GM19193 (cell line): Measurements from ENCODE around the gene ARHGAP1.

ENCODE experiments used
- POLR2A ChIP-seq: IDR thresholded peaks from 4 replicates; pipeline ENCODE4 v1.6.1; 2011; ENCODE audit not compliant: insufficient read depth, insufficient read length; ENCODE audit errors: extremely low read depth

Gene ARHGAP1

DNA sequence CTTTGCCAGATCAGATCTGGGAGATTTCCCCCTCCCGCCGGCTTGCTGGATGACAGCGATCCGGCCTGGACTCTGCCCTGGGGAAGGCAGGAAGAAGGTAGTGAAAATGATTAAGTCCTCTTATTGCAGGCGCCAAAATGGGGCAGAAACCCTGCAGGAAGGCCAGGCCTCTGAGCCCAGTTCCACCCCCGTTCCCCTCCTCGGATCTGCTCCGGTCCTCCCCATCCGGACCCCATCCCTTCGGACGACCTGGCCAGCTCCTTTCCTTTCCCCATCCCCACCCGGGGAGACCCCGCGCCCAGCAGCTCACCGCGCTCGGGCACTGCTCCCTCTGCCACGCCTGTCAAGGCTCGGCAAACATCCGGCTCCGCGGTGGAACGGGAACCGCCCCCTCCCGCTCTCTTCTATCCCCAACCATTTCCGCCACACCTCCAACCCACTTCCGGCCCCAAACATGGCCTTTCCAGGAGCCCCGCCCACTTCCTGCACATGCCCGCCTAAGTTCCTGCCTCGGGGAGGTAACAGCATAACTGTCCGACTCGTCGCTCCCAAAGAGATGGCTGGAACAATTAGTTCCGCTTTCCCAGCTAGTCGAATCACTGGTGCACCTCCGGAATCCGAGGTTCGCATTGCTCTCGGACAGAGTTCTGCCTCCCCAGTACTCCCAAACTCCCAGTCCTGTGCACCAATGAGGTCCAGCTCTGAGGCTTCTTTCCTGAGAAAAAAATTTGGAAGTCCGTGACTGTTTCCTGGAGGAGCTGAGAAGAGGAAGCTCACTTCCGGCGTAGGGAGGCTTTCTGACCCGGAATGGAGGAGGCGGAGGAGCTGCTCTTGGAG lies at the start of gene ARHGAP1, which contains the start of gene ZNF408:
ARHGAP1 (minus strand) TSS at position 379 of the 837 bp plus-strand sequence. CDS start 4,512 bp downstream, outside the sequence.
ZNF408 (plus strand) TSS at position 791 of the 837 bp plus-strand sequence; CDS start at position 808, 17 bp downstream.
- TF ChIP-seq POLR2A = peak; percentile 85

- TF ChIP-seq POLR2A = no peak
These were observed 46.7 kb upstream of the ARHGAP1 start for GRCh38 chr11:46747150-46747549.

DNA sequence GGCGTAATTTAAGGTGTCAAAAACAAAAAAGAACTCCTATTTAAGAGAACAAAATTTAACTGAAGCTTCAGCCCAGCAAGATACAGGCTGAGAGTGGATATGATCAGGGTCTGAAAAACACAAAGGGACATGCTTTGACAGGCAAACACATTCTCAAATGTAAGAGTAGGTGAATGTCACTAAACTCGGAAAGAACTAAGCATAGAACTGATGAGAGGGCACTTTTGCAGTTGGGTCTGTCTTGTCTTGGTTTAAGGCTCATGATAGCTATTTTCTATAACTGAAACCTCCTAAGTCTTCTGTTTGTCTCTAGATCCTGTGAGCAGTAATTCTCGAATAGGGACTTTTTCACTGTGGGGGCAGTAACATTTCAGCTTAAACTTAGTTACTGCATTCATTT lies 45.6 kb upstream of the ARHGAP1 start:
- TF ChIP-seq POLR2A = no peak

DNA sequence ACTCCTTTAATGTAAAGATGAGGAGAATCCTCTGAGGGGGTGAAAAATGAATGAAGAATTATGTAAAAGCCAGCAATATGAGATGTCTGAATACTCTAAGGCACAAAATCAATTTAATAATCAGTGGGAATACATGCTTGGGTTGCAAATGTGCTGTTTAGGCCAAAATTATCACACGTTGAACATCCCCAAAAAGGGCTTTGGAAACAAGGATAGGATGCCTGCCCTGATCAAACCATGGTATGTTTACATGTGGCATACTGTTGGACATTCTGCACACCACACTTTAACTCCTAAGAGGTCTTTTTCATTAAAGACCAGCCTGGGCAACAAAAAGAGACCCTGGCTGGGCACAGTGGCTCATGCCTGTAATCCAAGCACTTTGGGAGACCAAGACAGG lies 44.9 kb upstream of the ARHGAP1 start:
- no peak for TF ChIP-seq POLR2A

DNA sequence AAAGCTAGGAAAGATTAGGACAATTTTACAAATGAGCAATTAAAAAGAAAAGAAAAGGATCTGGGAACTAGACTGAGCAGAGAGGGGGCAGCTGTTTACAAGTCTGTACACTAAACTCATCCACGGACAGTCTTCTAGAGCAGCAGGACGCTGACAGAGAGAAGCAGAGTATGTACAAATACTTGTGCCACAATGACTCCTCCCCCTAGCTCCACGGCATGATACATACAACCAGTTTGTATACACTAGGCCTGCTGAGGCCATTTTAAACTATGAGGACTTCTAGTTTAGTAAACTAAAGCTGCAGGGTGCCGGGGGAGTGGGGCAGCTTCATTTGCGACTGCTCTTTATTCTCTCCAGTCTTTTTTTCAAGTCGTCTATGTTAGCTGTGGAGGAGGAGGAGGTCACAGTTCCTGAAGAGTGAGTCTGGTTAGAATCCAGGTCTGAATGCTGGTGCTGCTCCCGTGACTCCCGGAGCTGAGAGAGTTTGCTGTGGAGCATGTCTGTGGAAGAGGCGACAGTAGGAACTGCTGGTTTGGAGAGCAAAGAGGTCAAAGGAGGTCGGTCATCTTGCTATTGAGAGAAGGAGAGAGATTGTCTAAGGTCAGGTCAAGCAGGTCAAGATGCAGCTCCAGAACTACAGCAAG lies 43.4 kb upstream of the ARHGAP1 start:
- no peak for TF ChIP-seq POLR2A

DNA sequence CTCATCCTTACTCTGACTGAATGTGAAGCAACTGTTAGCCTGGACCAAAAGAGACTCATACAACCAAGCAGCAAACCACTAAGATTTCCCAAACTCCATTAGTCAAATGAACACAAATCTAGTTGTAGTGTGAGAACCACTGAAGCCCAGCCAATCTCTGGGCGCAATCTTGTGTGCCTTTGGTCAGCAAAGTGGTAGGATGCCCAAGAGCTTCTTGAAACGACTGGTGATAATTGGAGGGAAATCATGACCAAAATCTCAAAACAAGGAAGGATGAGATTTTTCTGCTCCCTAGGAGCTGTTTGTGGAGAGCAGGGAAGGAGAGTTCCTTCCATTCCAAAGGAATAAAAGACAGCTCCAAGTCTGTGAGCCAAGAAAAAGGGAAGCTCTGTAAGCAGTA lies 42.6 kb upstream of the ARHGAP1 start:
- TF ChIP-seq POLR2A = no peak

GRCh38 chr11:46741600-46742484 lies 41.4 kb upstream of the ARHGAP1 start:
- no peak for TF ChIP-seq POLR2A

DNA sequence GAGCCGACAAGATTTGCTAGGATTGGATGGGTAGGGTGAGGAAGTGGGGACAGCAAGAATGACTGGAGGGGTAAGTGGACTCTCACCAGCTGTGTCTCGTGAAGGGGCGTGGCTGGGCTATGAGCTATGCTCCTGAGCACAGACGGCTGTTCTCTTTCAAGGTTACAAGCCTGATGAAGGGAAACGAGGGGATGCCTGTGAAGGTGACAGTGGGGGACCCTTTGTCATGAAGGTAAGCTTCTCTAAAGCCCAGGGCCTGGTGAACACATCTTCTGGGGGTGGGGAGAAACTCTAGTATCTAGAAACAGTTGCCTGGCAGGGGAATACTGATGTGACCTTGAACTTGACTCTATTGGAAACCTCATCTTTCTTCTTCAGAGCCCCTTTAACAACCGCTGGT lies 38.5 kb upstream of the ARHGAP1 start:
- no peak for TF ChIP-seq POLR2A

GRCh38 chr11:46737699-46738098 lies 37.3 kb upstream of the ARHGAP1 start:
- TF ChIP-seq POLR2A = no peak

- no peak for TF ChIP-seq POLR2A
These were observed 36.2 kb upstream of the ARHGAP1 start for GRCh38 chr11:46736615-46737014.

GRCh38 chr11:46736146-46736545 lies 35.7 kb upstream of the ARHGAP1 start:
- no peak for TF ChIP-seq POLR2A

DNA sequence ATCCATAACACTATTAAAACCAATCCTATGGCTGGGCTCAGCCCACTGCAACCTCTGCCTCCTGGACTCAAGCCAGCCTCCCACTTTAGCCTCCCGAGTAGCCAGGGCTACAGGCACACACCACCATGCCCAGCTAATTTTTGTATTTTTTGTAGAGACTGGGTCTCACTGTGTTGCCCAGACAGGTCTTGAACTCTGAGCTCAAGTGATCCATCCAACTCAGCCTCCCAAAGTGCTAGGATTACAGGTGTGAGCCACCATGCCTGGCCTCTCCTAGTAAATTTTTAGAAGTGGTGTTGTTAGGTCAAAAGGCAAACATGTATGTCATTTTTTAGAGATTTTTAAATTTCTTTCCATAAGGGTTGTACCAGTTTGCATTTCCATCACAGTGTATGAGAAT lies 32.8 kb upstream of the ARHGAP1 start:
- TF ChIP-seq POLR2A = no peak

- TF ChIP-seq POLR2A = no peak
These were observed 31.1 kb upstream of the ARHGAP1 start for GRCh38 chr11:46731545-46731944.

- no peak for TF ChIP-seq POLR2A
These were observed 28.9 kb upstream of the ARHGAP1 start for GRCh38 chr11:46729110-46730027.

DNA sequence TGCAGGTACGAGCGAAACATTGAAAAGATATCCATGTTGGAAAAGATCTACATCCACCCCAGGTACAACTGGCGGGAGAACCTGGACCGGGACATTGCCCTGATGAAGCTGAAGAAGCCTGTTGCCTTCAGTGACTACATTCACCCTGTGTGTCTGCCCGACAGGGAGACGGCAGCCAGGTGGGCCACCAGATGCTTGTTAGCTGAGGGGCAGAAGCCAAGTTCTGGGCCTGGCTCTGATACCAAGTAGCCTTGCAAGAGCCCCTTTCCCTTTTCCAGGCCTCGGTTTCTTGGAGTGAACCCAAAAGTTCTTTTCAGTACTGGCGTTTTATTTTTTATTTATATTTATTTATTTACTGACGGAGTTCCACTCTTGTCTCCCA lies 28.2 kb upstream of the ARHGAP1 start:
- TF ChIP-seq POLR2A = no peak
